OCI-LY7 (cell line): Measurements from ENCODE around the gene RBM23. TPM values are rescaled to one million over a fixed set of nuclear protein-coding genes. Genes with fewer than 3 reads are reported as not detected.
A peak's percentile ranks its signal among the peaks of the same experiment; 100 is the strongest.

Experiments
- BruUV-seq: library from RNA; stranded (reverse); fragments of 400-500 nt; replicated peaks from 2 replicates; lab custom pipeline; 2021; lab: Mats Ljungman, UMichigan
- CTCF ChIA-PET: fragments of 300-600 bp; sonication (Branson Sonifier 250); formaldehyde crosslinking; loops from one replicate; lab custom pipeline; 2022; ENCODE audit warnings: antibody characterized with exemption; ENCODE audit not compliant: unreplicated experiment; lab: Charles Lee
- POLR2A ChIA-PET: fragments of 300-600 bp; sonication (Branson Sonifier 250); formaldehyde crosslinking; loops from one replicate; lab custom pipeline; 2022; ENCODE audit warnings: antibody characterized with exemption; lab: Charles Lee
- DNase-seq: peaks from one replicate; pipeline ENCODE4 v3.0.0-alpha.2; 2015; ENCODE audit warnings: low spot score
- H2AFZ ChIP-seq: fragments of 200-600 bp; sonication (generic), shearing (Covaris generic); 2 replicates; pipeline ENCODE4 v1.6.1; 2014; ENCODE audit warnings: mild to moderate bottlenecking, antibody characterized with exemption, low read length, moderate library complexity
- H3K27ac ChIP-seq: fragments of 200-600 bp; sonication (generic); 2 replicates; pipeline ENCODE4 v1.5.1; 2014; ENCODE audit warnings: mixed run types, low read depth, mild to moderate bottlenecking, moderate library complexity, low read length, inconsistent platforms; ENCODE audit not compliant: poor library complexity, severe bottlenecking
- H3K36me3 ChIP-seq: fragments of 200-600 bp; sonication (generic); 2 replicates; pipeline ENCODE4 v1.6.1; 2014; ENCODE audit warnings: mild to moderate bottlenecking, antibody characterized with exemption, low read length, moderate library complexity, mixed read lengths; ENCODE audit not compliant: insufficient read depth
- H3K4me1 ChIP-seq: fragments of 200-600 bp; sonication (generic); 2 replicates; pipeline ENCODE4 v1.5.1; 2014; ENCODE audit warnings: mild to moderate bottlenecking, low read length; ENCODE audit not compliant: insufficient read depth, poor library complexity, severe bottlenecking
- H3K4me2 ChIP-seq: fragments of 200-600 bp; sonication (generic); 2 replicates; pipeline ENCODE4 v1.6.1; 2014; ENCODE audit warnings: mild to moderate bottlenecking, low read length
- H3K4me3 ChIP-seq: fragments of 200-600 bp; sonication (generic); 2 replicates; pipeline ENCODE4 v1.5.1; 2014; ENCODE audit warnings: mild to moderate bottlenecking, low read depth, low read length; ENCODE audit not compliant: poor library complexity, severe bottlenecking
- H3K79me2 ChIP-seq: fragments of 200-600 bp; sonication (generic); 2 replicates; pipeline ENCODE4 v1.6.1; 2016; ENCODE audit warnings: low read depth, mild to moderate bottlenecking, low read length, moderate library complexity, mixed read lengths; ENCODE audit not compliant: insufficient read depth
- H3K9me2 ChIP-seq: fragments of 200-600 bp; sonication (generic); 2 replicates; pipeline ENCODE4 v1.6.1; 2016; ENCODE audit warnings: mild to moderate bottlenecking, low read length, mixed read lengths; ENCODE audit not compliant: insufficient read depth
- H3K9me3 ChIP-seq: fragments of 200-600 bp; sonication (generic); 2 replicates; pipeline ENCODE4 v1.6.1; 2014; ENCODE audit warnings: mild to moderate bottlenecking, mixed run types, low read length, mixed read lengths
- H4K20me1 ChIP-seq: fragments of 200-600 bp; sonication (generic); 2 replicates; pipeline ENCODE4 v1.6.1; 2014; ENCODE audit warnings: mild to moderate bottlenecking, antibody characterized with exemption, low read length, moderate library complexity, mixed read lengths; ENCODE audit not compliant: insufficient read depth
- EZH2phosphoT487 ChIP-seq: fragments of 200-600 bp; sonication (generic); IDR thresholded peaks from 2 replicates; pipeline ENCODE4 v1.6.1; 2018; ENCODE audit warnings: low read depth, borderline replicate concordance, mild to moderate bottlenecking, mixed run types, antibody characterized with exemption, low read length, moderate library complexity, mixed read lengths
- intact Hi-C: fragments of 100-400 bp; cut with micrococcal nuclease; formaldehyde crosslinking; loops from one replicate; pipeline ENCODE4 v1.10.0; 2022; ENCODE audit not compliant: unreplicated experiment
- total RNA-seq, 2 experiments: library from RNA; depleted of rRNA in 1 of 2; stranded (reverse); fragments of >200 nt in 1 of 2; shearing (Covaris generic) in 1 of 2; gene quantifications; 2 replicates each; pipeline ENCODE4 v1.2.3, GENCODE V29; 2014 to 2022
- TF ChIP-seq, protein P1 (sequence below): fragments of 200-600 bp; sonication (generic); conservative IDR thresholded peaks from 2 replicates; pipeline ENCODE4 v1.5.1; 2014; ENCODE audit warnings: mild to moderate bottlenecking, antibody characterized with exemption, low read length, moderate library complexity, mixed read lengths

Gene RBM23
- total RNA-seq, 2 experiments from 2014 or later: 81.0 to 90.1 TPM

GRCh38 chr14:22882529-22883172 lies 36.3 kb downstream of the RBM23 start:
- H3K4me1 ChIP-seq: peaks cover 57% of the 10 kb centered on the region
- H2AFZ ChIP-seq: no peak overlapping the region
- CTCF ChIA-PET: interaction anchor here (0.9 to 1.1 kb wide), 2 partner anchors 11 to 14 kb away, joined by 3 read pairs; no protein-coding TSS in a partner anchor
- POLR2A ChIA-PET: interaction anchor here (0.5 to 7.6 kb wide), 7 partner anchors 10 to 35 kb away, joined by 3 to 65 read pairs (median 4); partner anchors contain the start of gene LRP10
- TF ChIP-seq, protein P1, sequence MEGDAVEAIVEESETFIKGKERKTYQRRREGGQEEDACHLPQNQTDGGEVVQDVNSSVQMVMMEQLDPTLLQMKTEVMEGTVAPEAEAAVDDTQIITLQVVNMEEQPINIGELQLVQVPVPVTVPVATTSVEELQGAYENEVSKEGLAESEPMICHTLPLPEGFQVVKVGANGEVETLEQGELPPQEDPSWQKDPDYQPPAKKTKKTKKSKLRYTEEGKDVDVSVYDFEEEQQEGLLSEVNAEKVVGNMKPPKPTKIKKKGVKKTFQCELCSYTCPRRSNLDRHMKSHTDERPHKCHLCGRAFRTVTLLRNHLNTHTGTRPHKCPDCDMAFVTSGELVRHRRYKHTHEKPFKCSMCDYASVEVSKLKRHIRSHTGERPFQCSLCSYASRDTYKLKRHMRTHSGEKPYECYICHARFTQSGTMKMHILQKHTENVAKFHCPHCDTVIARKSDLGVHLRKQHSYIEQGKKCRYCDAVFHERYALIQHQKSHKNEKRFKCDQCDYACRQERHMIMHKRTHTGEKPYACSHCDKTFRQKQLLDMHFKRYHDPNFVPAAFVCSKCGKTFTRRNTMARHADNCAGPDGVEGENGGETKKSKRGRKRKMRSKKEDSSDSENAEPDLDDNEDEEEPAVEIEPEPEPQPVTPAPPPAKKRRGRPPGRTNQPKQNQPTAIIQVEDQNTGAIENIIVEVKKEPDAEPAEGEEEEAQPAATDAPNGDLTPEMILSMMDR: no peak
- TF ChIP-seq EZH2phosphoT487: no peak
- BruUV-seq: no TSS peak
- peaks cover 23% of the 10 kb centered on the region for H3K36me3 ChIP-seq
- H3K9me2 ChIP-seq: no peaks in the 10 kb centered on the region
- H3K4me2 ChIP-seq: peak overlapping the region; percentile 79
- H3K79me2 ChIP-seq: no peaks in the 10 kb centered on the region
- peak overlapping the region; percentile 24 for H3K4me3 ChIP-seq
- no peaks in the 10 kb centered on the region for H3K9me3 ChIP-seq
- DNase-seq: peak; percentile 76
- no peaks in the 10 kb centered on the region for H4K20me1 ChIP-seq
- intact Hi-C loops: no loop called here
- peak overlapping the region; percentile 66 for H3K27ac ChIP-seq

DNA sequence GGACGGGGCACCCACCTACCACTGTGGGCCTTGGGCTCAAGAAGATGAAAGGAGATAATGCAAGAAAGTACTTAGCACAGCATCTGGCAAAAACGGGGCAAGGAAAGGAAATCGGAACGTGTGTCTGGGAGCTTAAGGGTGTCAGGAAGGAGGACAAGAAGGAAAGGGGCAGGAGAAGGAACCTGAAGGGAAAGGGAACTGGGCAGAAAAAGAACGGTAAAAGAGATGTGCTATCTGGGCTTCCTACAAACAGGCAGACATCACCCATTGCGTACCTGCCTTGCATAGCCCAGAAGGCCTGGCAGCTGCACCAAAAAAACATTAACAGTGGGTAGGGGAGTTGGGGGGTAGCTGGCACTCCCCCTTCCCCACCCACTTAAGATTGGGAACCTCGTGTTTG lies 36.9 kb downstream of the RBM23 start:
- TF ChIP-seq, protein P1: no peak
- H3K9me2 ChIP-seq: no peaks in the 10 kb centered on the region
- H3K36me3 ChIP-seq: peaks cover 28% of the 10 kb centered on the region
- no peaks in the 10 kb centered on the region for H3K79me2 ChIP-seq
- H3K4me1 ChIP-seq: peaks cover 54% of the 10 kb centered on the region
- no peak overlapping the region for H3K4me3 ChIP-seq
- peak overlapping the region; percentile 79 for H3K4me2 ChIP-seq
- H3K27ac ChIP-seq: peak overlapping the region; percentile 66
- ChIA-PET CTCF (interaction anchor here (0.9 to 1.1 kb wide), 2 partner anchors 11 to 14 kb away, joined by 3 read pairs; no protein-coding TSS in a partner anchor), POLR2A (interaction anchor here (0.6 to 7.6 kb wide), 5 partner anchors 8 to 36 kb away, joined by 3 to 65 read pairs (median 3); partner anchors contain the start of gene LRP10)
- H4K20me1 ChIP-seq: no peaks in the 10 kb centered on the region
- intact Hi-C loops: no loop called here
- no peak for DNase-seq
- no TSS peak for BruUV-seq
- H3K9me3 ChIP-seq: no peaks in the 10 kb centered on the region
- H2AFZ ChIP-seq: no peak overlapping the region
